ENCODE data around the gene USP6NL.

USP6NL gene

GRCh38 chr10:11472158-11472753 lies 139.2 kb downstream of the USP6NL start:
- DNase-seq, result peak; percentile 33 to 56

- no peak for DNase-seq
These were observed 141.7 kb downstream of the USP6NL start for GRCh38 chr10:11469575-11470391.

GRCh38 chr10:11468126-11468742 lies 143.2 kb downstream of the USP6NL start:
- DNase-seq, result no peak

- DNase-seq, result no peak
These were observed 146.0 kb downstream of the USP6NL start for GRCh38 chr10:11465406-11465805.

- DNase-seq, result no peak
These were observed 148.3 kb downstream of the USP6NL start for GRCh38 chr10:11463111-11463510.

GRCh38 chr10:11462071-11462470 lies 149.4 kb downstream of the USP6NL start:
- no peak for DNase-seq

- no peak for DNase-seq
These were observed 154.1 kb downstream of the USP6NL start for GRCh38 chr10:11457336-11457735.

GRCh38 chr10:11454958-11455566 lies 156.4 kb downstream of the USP6NL start:
- no peak for DNase-seq

GRCh38 chr10:11454160-11454559 lies 157.3 kb downstream of the USP6NL start:
- DNase-seq, result no peak

- DNase-seq, result no peak
These were observed 159.7 kb downstream of the USP6NL start for GRCh38 chr10:11451640-11452260.

GRCh38 chr10:11450427-11450826 lies 161.0 kb downstream of the USP6NL start:
- no peak for DNase-seq

- no peak for DNase-seq
These were observed 161.7 kb downstream of the USP6NL start for GRCh38 chr10:11449761-11450160.

- DNase-seq, result no peak
These were observed 162.8 kb downstream of the USP6NL start for GRCh38 chr10:11448545-11449244.

GRCh38 chr10:11448190-11448544 lies 163.3 kb downstream of the USP6NL start:
- DNase-seq, result no peak

GRCh38 chr10:11447586-11447985 lies 163.9 kb downstream of the USP6NL start:
- DNase-seq, result peak; percentile 4 to 39

- DNase-seq, result no peak
These were observed 164.6 kb downstream of the USP6NL start for GRCh38 chr10:11446864-11447263.

GRCh38 chr10:11446133-11446532 lies 165.3 kb downstream of the USP6NL start:
- DNase-seq, result no peak

GRCh38 chr10:11444531-11445228 lies 166.8 kb downstream of the USP6NL start:
- peak in 1 of 2 experiments; percentile 10 for DNase-seq

GRCh38 chr10:11444155-11444530 lies 167.3 kb downstream of the USP6NL start:
- no peak for DNase-seq

- no peak for DNase-seq
These were observed 167.8 kb downstream of the USP6NL start for GRCh38 chr10:11443468-11444154.

Data from NCI-H2081 (cell line).